PC-3 (cell line): ENCODE results near the gene RCE1. TPM values are rescaled to one million over a fixed set of nuclear protein-coding genes. Genes with fewer than 3 reads are reported as not detected.

Experiments
- ATAC-seq: fragments of 200-7000 bp; cut with Tn5 transposase; 2 replicates; pipeline ENCODE4 v1.9.1; 2020; ENCODE audit warnings: mild to moderate bottlenecking, moderate library complexity
- BruUV-seq: library from RNA; stranded (reverse); fragments of 400-500 nt; replicated peaks from 2 replicates; lab custom pipeline; 2021; lab: Mats Ljungman, UMichigan
- CTCF ChIA-PET: fragments of 300-600 bp; sonication (Branson Sonifier 250); formaldehyde crosslinking; loops from one replicate; lab custom pipeline; 2022; ENCODE audit warnings: antibody characterized with exemption; lab: Charles Lee
- POLR2A ChIA-PET: fragments of 300-600 bp; sonication (Branson Sonifier 250); formaldehyde crosslinking; loops from one replicate; lab custom pipeline; 2022; ENCODE audit warnings: antibody characterized with exemption; ENCODE audit not compliant: unreplicated experiment; lab: Charles Lee
- DNase-seq: peaks from one replicate; pipeline ENCODE4 v3.0.0-alpha.2; 2015
- H2AFZ ChIP-seq: fragments of 300-600 bp; sonication (generic); 2 replicates; pipeline ENCODE4 v1.6.0; 2016; ENCODE audit warnings: antibody characterized with exemption, low read length
- H3F3A ChIP-seq: fragments of 300-600 bp; sonication (generic); one replicate; pipeline ENCODE4 v1.6.0; 2017; ENCODE audit warnings: antibody characterized with exemption, low read length, control low read depth, mild to moderate bottlenecking; ENCODE audit not compliant: unreplicated experiment
- H3K27ac ChIP-seq: fragments of 300-600 bp; sonication (generic); 2 replicates; pipeline ENCODE4 v1.5.1; 2016; ENCODE audit warnings: mild to moderate bottlenecking, low read length
- H3K27me3 ChIP-seq: fragments of 300-600 bp; sonication (generic); 2 replicates; pipeline ENCODE4 v1.6.1; 2016; ENCODE audit warnings: low read length, mixed read lengths
- H3K36me3 ChIP-seq: fragments of 300-600 bp; sonication (generic); 2 replicates; pipeline ENCODE4 v1.6.1; 2016; ENCODE audit warnings: low read depth, mixed run types, low read length, mixed read lengths
- H3K4me1 ChIP-seq: fragments of 300-600 bp; sonication (generic); 2 replicates; pipeline ENCODE4 v1.5.1; 2016; ENCODE audit warnings: low read length; ENCODE audit not compliant: insufficient read depth
- H3K4me2 ChIP-seq: fragments of 300-600 bp; sonication (generic); 2 replicates; pipeline ENCODE4 v1.6.0; 2016; ENCODE audit warnings: low read length
- H3K4me3 ChIP-seq: fragments of 300-600 bp; sonication (generic); 2 replicates; pipeline ENCODE4 v1.5.1; 2016; ENCODE audit warnings: mild to moderate bottlenecking, low read length, mixed read lengths
- H3K79me2 ChIP-seq: fragments of 300-600 bp; sonication (generic); 2 replicates; pipeline ENCODE4 v1.6.1; 2017; ENCODE audit warnings: low read length, mixed read lengths
- H3K9ac ChIP-seq: fragments of 300-600 bp; sonication (generic); 2 replicates; pipeline ENCODE4 v1.6.0; 2016; ENCODE audit warnings: mild to moderate bottlenecking, low read length
- H3K9me2 ChIP-seq: fragments of 300-600 bp; sonication (generic); replicated peaks from 2 replicates; pipeline ENCODE4 v1.6.1; 2016; ENCODE audit warnings: mixed run types, low read length, mixed read lengths
- H3K9me3 ChIP-seq: fragments of 300-600 bp; sonication (generic); 2 replicates; pipeline ENCODE4 v1.6.1; 2016; ENCODE audit warnings: low read length, mixed read lengths
- H4K20me1 ChIP-seq: fragments of 300-600 bp; sonication (generic); 2 replicates; pipeline ENCODE4 v1.6.1; 2016; ENCODE audit warnings: low read length, mixed read lengths
- CTCF ChIP-seq: fragments of 300-600 bp; sonication (generic); conservative IDR thresholded peaks from 2 replicates; pipeline ENCODE4 v1.5.1; 2017; ENCODE audit warnings: antibody characterized with exemption, low read depth, mild to moderate bottlenecking, low read length
- EZH2 ChIP-seq: fragments of 300-600 bp; sonication (generic); IDR thresholded peaks from one replicate; pipeline ENCODE4 v1.6.1; 2017; ENCODE audit warnings: antibody characterized with exemption, mild to moderate bottlenecking, low read length; ENCODE audit not compliant: unreplicated experiment
- EZH2phosphoT487 ChIP-seq: fragments of 300-600 bp; sonication (generic); IDR thresholded peaks from 2 replicates; pipeline ENCODE4 v1.6.1; 2018; ENCODE audit warnings: mild to moderate bottlenecking, antibody characterized with exemption, low read length, borderline replicate concordance
- intact Hi-C: fragments of 100-400 bp; cut with micrococcal nuclease; formaldehyde crosslinking; loops from 2 replicates; pipeline ENCODE4 v1.9.0; 2023
- total RNA-seq: library from RNA; depleted of rRNA; stranded (reverse); fragments of >200 nt; gene quantifications from 2 replicates; pipeline ENCODE4 v1.2.3, GENCODE V29; 2014

The RCE1 gene
- total RNA-seq, 1 experiment from 2014 or later: 70.4 TPM

GRCh38 chr11:66851239-66851596 is 8.0 kb downstream of the RCE1 start:
- H3K9me2 ChIP-seq: no peaks in the 10 kb centered on the region
- H3K4me2 ChIP-seq: no peak overlapping the region
- H3K27me3 ChIP-seq: no peaks in the 10 kb centered on the region
- H3F3A ChIP-seq: no peaks in the 10 kb centered on the region
- H4K20me1 ChIP-seq: no peaks in the 10 kb centered on the region
- no peak for DNase-seq
- no peak for TF ChIP-seq EZH2
- H3K36me3 ChIP-seq: peaks cover 11% of the 10 kb centered on the region
- BruUV-seq: no TSS peak
- no peaks in the 10 kb centered on the region for H3K79me2 ChIP-seq
- H2AFZ ChIP-seq: no peak overlapping the region
- no peak overlapping the region for H3K4me3 ChIP-seq
- H3K4me1 ChIP-seq: peaks cover 16% of the 10 kb centered on the region
- no peaks in the 10 kb centered on the region for H3K9me3 ChIP-seq
- H3K27ac ChIP-seq: no peak overlapping the region
- H3K9ac ChIP-seq: no peak overlapping the region
- ATAC-seq: no peak
- CTCF ChIA-PET: no interaction called here
- intact Hi-C loops: no loop called here
- POLR2A ChIA-PET: no interaction called here

- Histone ChIP-seq H3K4me2 (no peak overlapping the region), H3K27me3 (no peaks in the 10 kb centered on the region), H3F3A (no peaks in the 10 kb centered on the region), H3K4me3 (no peak overlapping the region), H3K27ac (no peak overlapping the region), H4K20me1 (no peaks in the 10 kb centered on the region), H3K9me3 (no peaks in the 10 kb centered on the region), H3K36me3 (peaks cover 8% of the 10 kb centered on the region; the same call in 1 of the 2 replicates), H3K4me1 (peaks cover 9% of the 10 kb centered on the region), H3K9me2 (no peaks in the 10 kb centered on the region), H3K79me2 (no peaks in the 10 kb centered on the region), H3K9ac (no peak overlapping the region), H2AFZ (no peak overlapping the region)
- no TSS peak for BruUV-seq
- intact Hi-C loops: no loop called here
- ChIA-PET CTCF (no interaction called here), POLR2A (no interaction called here)
- no peak for ATAC-seq
- TF ChIP-seq EZH2 (no peak), CTCF (peak; percentile 44; the same call in 1 of the 2 replicates), EZH2phosphoT487 (no peak)
- no peak for DNase-seq
These were observed 8.6 kb downstream of the RCE1 start for GRCh38 chr11:66851698-66852465.

GRCh38 chr11:66852466-66853241 is 9.4 kb downstream of the RCE1 start:
- Histone ChIP-seq H3K9me2 (no peaks in the 10 kb centered on the region), H3K27ac (no peak overlapping the region), H3F3A (no peaks in the 10 kb centered on the region), H2AFZ (no peak overlapping the region), H3K9me3 (no peaks in the 10 kb centered on the region), H4K20me1 (no peaks in the 10 kb centered on the region), H3K4me2 (no peak overlapping the region), H3K4me1 (peaks cover 9% of the 10 kb centered on the region), H3K36me3 (peaks cover 6% of the 10 kb centered on the region; the same call in 1 of the 2 replicates), H3K27me3 (no peaks in the 10 kb centered on the region), H3K4me3 (no peak overlapping the region), H3K9ac (no peak overlapping the region), H3K79me2 (peaks cover 6% of the 10 kb centered on the region)
- intact Hi-C loops: no loop called here
- no TSS peak for BruUV-seq
- no peak for DNase-seq
- ATAC-seq: no peak
- ChIA-PET CTCF (no interaction called here), POLR2A (no interaction called here)
- no peak for TF ChIP-seq EZH2phosphoT487
- no peak for TF ChIP-seq CTCF
- no peak for TF ChIP-seq EZH2
